Breast epithelium (tissue), 3 donors: ENCODE measurements around the gene ZIC5.

Experiments used
- CTCF ChIP-seq, 3 donors: fragments of 450-650 bp; IDR thresholded peaks; one replicate each; pipeline ENCODE4 v1.5.1; 2016 to 2017; ENCODE audit warnings: antibody characterized with exemption in 3 of 3, mild to moderate bottlenecking in 3 of 3, moderate library complexity in 3 of 3
- POLR2A ChIP-seq: fragments of 450-650 bp; IDR thresholded peaks from one replicate; pipeline ENCODE4 v1.6.1; 2016; ENCODE audit warnings: antibody characterized with exemption, mild to moderate bottlenecking, moderate library complexity
- POLR2AphosphoS5 ChIP-seq, 3 donors: sonication (generic); formaldehyde crosslinking; IDR thresholded peaks; one replicate each; pipeline ENCODE4 v1.6.1; 2017; ENCODE audit warnings: antibody characterized with exemption in 3 of 3

GRCh38 chr13:99983499-99984401, 12.2 kb upstream of the ZIC5 start:
- TF ChIP-seq POLR2A (no peak), POLR2AphosphoS5 (IDR thresholded peaks at IDR 0.05) (no peak), CTCF (IDR thresholded peaks at IDR 0.05) (no peak)
